ENCODE data around the gene EYA2. TPM values are rescaled to one million over a fixed set of nuclear protein-coding genes. Genes with fewer than 3 reads are reported as not detected.

Gene EYA2
- total and polyA plus RNA-seq, 2 experiments from 2014 or later: 1.4 to 2.0 TPM

- Histone ChIP-seq H3K27ac (peak overlapping the region; percentile 13), H3K27me3 (no peaks in the 10 kb centered on the region), H3K4me3 (no peak overlapping the region), H4K20me1 (ENCODE audit: insufficient read depth, poor library complexity, severe bottlenecking) (no peaks in the 10 kb centered on the region), H3K4me2 (no peak overlapping the region), H3K4me1 (ENCODE audit: insufficient read depth) (peaks cover 22% of the 10 kb centered on the region), H3K79me2 (no peaks in the 10 kb centered on the region), H3K36me3 (replicated peaks; ENCODE audit: insufficient read depth, low read depth) (no peaks in the 10 kb centered on the region), H3K9me3 (ENCODE audit: low read depth) (no peaks in the 10 kb centered on the region), H3K9me2 (replicated peaks; ENCODE audit: insufficient read depth) (no peaks in the 10 kb centered on the region), H2AFZ (no peak overlapping the region)
- TF ChIP-seq EZH2phosphoT487 (IDR thresholded peaks at IDR 0.05; ENCODE audit: low read depth, severe bottlenecking, unreplicated experiment) (no peak), EZH2 (IDR thresholded peaks at IDR 0.05; ENCODE audit: borderline replicate concordance) (no peak), CTCF (IDR thresholded peaks at IDR 0.05; ENCODE audit: poor library complexity) (no peak)
- DNase-seq (ENCODE audit: low spot score): no peak
- WGBS (ENCODE audit: low lambda C conversion rate, missing lambda C conversion rate): 78% methylated on average over 20 of the region's 20 CpGs
Measured at GRCh38 chr20:47125758-47126591, 231.3 kb downstream of the EYA2 start.

DNA sequence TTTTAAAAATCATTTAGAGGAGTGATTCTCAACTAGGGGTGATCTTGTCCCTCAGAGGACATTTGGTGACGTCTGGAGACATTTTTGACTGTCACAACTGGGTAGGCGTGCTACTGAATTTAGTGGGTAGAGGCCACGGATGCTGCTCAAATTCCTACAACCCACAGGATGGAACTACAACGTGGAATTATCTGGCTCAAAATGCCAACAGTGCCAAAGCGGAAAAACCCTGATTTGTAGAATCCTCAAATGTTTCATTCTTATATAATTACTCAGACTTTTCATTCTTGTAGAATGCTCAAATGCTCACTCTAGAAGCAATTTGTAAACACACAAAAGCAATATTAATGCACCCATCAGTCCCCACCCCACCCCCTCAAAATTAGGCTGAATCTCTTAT, 232.1 kb downstream of the EYA2 start:
- DNase-seq (ENCODE audit: low spot score): no peak
- no peak overlapping the region for H3K4me3 ChIP-seq
- H3K79me2 ChIP-seq: no peaks in the 10 kb centered on the region
- no peaks in the 10 kb centered on the region for H4K20me1 ChIP-seq (ENCODE audit: insufficient read depth, poor library complexity, severe bottlenecking)
- no peak overlapping the region for H3K4me2 ChIP-seq
- H2AFZ ChIP-seq: no peak overlapping the region
- H3K4me1 ChIP-seq (ENCODE audit: insufficient read depth): peaks cover 22% of the 10 kb centered on the region
- no peaks in the 10 kb centered on the region for H3K9me3 ChIP-seq (ENCODE audit: low read depth)
- 80% methylated on average over 5 of the region's 5 CpGs for WGBS (ENCODE audit: low lambda C conversion rate, missing lambda C conversion rate)
- H3K27me3 ChIP-seq: no peaks in the 10 kb centered on the region
- no peaks in the 10 kb centered on the region for H3K9me2 ChIP-seq (replicated peaks; ENCODE audit: insufficient read depth)
- TF ChIP-seq CTCF (IDR thresholded peaks at IDR 0.05; ENCODE audit: poor library complexity) (no peak), EZH2phosphoT487 (IDR thresholded peaks at IDR 0.05; ENCODE audit: low read depth, severe bottlenecking, unreplicated experiment) (no peak), EZH2 (IDR thresholded peaks at IDR 0.05; ENCODE audit: borderline replicate concordance) (no peak)
- no peak overlapping the region for H3K27ac ChIP-seq
- H3K36me3 ChIP-seq (replicated peaks; ENCODE audit: insufficient read depth, low read depth): no peaks in the 10 kb centered on the region

DNA sequence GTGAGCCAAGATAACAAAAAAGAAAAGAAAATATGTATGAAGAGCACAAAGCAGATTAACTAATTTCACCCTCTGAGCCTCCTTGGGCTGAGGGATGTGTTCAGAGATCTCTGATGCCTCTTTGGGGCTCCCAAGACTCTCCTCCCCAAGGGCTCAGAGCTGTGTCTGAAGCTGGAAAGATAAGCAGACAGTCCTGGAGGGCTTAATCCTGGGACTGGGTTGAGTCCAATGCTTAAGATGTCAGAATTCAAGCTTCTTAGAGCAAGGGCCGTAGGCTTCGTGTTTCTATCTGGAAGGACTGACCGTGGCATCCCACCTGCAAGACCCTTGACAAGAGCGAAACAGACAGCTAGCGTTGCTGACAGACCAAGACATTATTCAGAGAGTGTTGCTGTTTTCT, 232.9 kb downstream of the EYA2 start:
- DNase-seq (ENCODE audit: low spot score): no peak
- Histone ChIP-seq H3K9me2 (replicated peaks; ENCODE audit: insufficient read depth) (no peaks in the 10 kb centered on the region), H3K27me3 (no peaks in the 10 kb centered on the region), H3K4me2 (no peak overlapping the region), H3K36me3 (replicated peaks; ENCODE audit: insufficient read depth, low read depth) (no peaks in the 10 kb centered on the region), H3K79me2 (no peaks in the 10 kb centered on the region), H3K9me3 (ENCODE audit: low read depth) (no peaks in the 10 kb centered on the region), H2AFZ (no peak overlapping the region), H3K4me1 (ENCODE audit: insufficient read depth) (peaks cover 22% of the 10 kb centered on the region), H3K4me3 (no peak overlapping the region), H3K27ac (no peak overlapping the region), H4K20me1 (ENCODE audit: insufficient read depth, poor library complexity, severe bottlenecking) (no peaks in the 10 kb centered on the region)
- 82% methylated on average over 5 of the region's 5 CpGs for WGBS (ENCODE audit: low lambda C conversion rate, missing lambda C conversion rate)
- TF ChIP-seq EZH2 (IDR thresholded peaks at IDR 0.05; ENCODE audit: borderline replicate concordance): no peak
- TF ChIP-seq CTCF (IDR thresholded peaks at IDR 0.05; ENCODE audit: poor library complexity): no peak
- no peak for TF ChIP-seq EZH2phosphoT487 (IDR thresholded peaks at IDR 0.05; ENCODE audit: low read depth, severe bottlenecking, unreplicated experiment)

All from hepatocyte (in vitro differentiated cells).